K562 (cell line): ENCODE data around the gene WARS2. TPM values are rescaled to one million over a fixed set of nuclear protein-coding genes. Genes with fewer than 3 reads are reported as not detected.

Experiments
- ATAC-seq: fragments of 200-7000 bp; cut with Tn5 transposase; 3 replicates; pipeline ENCODE4 v1.9.1; 2020; ENCODE audit warnings: moderate library complexity
- BruUV-seq: library from RNA; stranded (reverse); fragments of 400-500 nt; replicated peaks from 2 replicates; lab custom pipeline; 2021; lab: Mats Ljungman, UMichigan
- CTCF ChIA-PET: fragments of 300-600 bp; formaldehyde crosslinking; extraction: SDS; loops from one replicate; lab custom pipeline; 2021; ENCODE audit warnings: low intra/inter-chr PET ratio; lab: Yijun Ruan, JAX
- POLR2A ChIA-PET: fragments of 300-600, 350-650 bp; sonication (Branson Sonifier 250); formaldehyde crosslinking; extraction: SDS; loops from one replicate; lab custom pipeline; 2021; ENCODE audit warnings: antibody characterized with exemption, inconsistent platforms; lab: Yijun Ruan, JAX
- DNase-seq, 4 experiments: peaks; one replicate each; pipeline versions ENCODE4 v3.0.0 to v3.0.0-alpha.2; 2011 to 2018; ENCODE audit warnings: low spot score in 3 of 4, mixed read lengths in 3 of 4; ENCODE audit errors: extremely low read depth in 1 of 4
- FAIRE-seq: peaks from 2 replicates; lab custom pipeline; 2011; peaks lifted over from hg19 to GRCh38; lab: Jason Lieb, UNC
- H2AFZ ChIP-seq: 2 replicates; pipeline ENCODE4 v1.6.0; 2011; ENCODE audit warnings: low read depth, low read length, control low read depth, inconsistent platforms
- H3K27ac ChIP-seq: fragments of 200-600 bp; 3 replicates; pipeline ENCODE4 v1.8.0; 2011; ENCODE audit warnings: low read depth, mild to moderate bottlenecking, control low read depth, inconsistent platforms, low read length, moderate library complexity, mixed read lengths; ENCODE audit errors: extremely low read depth
- H3K27me3 ChIP-seq, 2 experiments: fragments of 300-600 bp in 1 of 2; 2 replicates in 1 of 2; 3 replicates in 1 of 2; pipeline versions ENCODE4 v1.6.0 to v1.8.0; 2011; ENCODE audit warnings: inconsistent platforms in 2 of 2, low read length in 2 of 2, mild to moderate bottlenecking in 1 of 2, mixed read lengths in 1 of 2, moderate library complexity in 1 of 2; ENCODE audit not compliant: control insufficient read depth in 2 of 2, insufficient read depth in 2 of 2
- H3K36me3 ChIP-seq: fragments of 300-600 bp; 3 replicates; pipeline ENCODE4 v1.8.0; 2011; ENCODE audit warnings: mild to moderate bottlenecking, low read length, inconsistent platforms; ENCODE audit not compliant: control insufficient read depth, insufficient read depth
- H3K4me1 ChIP-seq, 2 experiments: fragments of 200-600 bp in 1 of 2; replicated peaks in 1 of 2; 2 replicates in 1 of 2; 3 replicates in 1 of 2; pipeline versions ENCODE4 v1.5.1 to v1.8.0; 2011; ENCODE audit warnings: inconsistent platforms in 2 of 2, low read length in 2 of 2, mild to moderate bottlenecking in 1 of 2, mixed read lengths in 1 of 2, moderate library complexity in 1 of 2; ENCODE audit not compliant: control insufficient read depth in 2 of 2, insufficient read depth in 2 of 2
- H3K4me2 ChIP-seq: 2 replicates; pipeline ENCODE4 v1.6.1; 2011; ENCODE audit warnings: low read length, control low read depth, inconsistent platforms, mixed read lengths; ENCODE audit not compliant: insufficient read depth
- H3K4me3 ChIP-seq: fragments of 200-600 bp; sonication (generic), shearing (Covaris generic); 2 replicates; pipeline ENCODE4 v1.5.1; 2016; ENCODE audit warnings: control low read depth, inconsistent platforms
- H3K79me2 ChIP-seq: fragments of 200-600 bp; 3 replicates; pipeline ENCODE4 v1.8.0; 2011; ENCODE audit warnings: low read length, inconsistent platforms; ENCODE audit not compliant: control insufficient read depth, insufficient read depth
- H3K9ac ChIP-seq, 2 experiments: 2 replicates each; pipeline versions ENCODE4 v1.6.0 to v1.6.1; 2011; ENCODE audit warnings: low read depth in 2 of 2, low read length in 2 of 2, control low read depth in 1 of 2, inconsistent platforms in 1 of 2, mild to moderate bottlenecking in 1 of 2, mixed read lengths in 1 of 2; ENCODE audit not compliant: insufficient read depth in 1 of 2
- H3K9me1 ChIP-seq: one replicate; pipeline ENCODE4 v1.6.0; 2011; ENCODE audit warnings: inconsistent platforms, mild to moderate bottlenecking, low read length, moderate library complexity; ENCODE audit not compliant: control insufficient read depth, insufficient read depth
- H3K9me3 ChIP-seq: replicated peaks from 2 replicates; pipeline ENCODE4 v1.5.1; 2011; ENCODE audit warnings: low read depth, low read length, inconsistent platforms; ENCODE audit not compliant: control insufficient read depth, insufficient read depth
- H4K20me1 ChIP-seq: replicated peaks from 2 replicates; pipeline ENCODE4 v1.6.1; 2011; ENCODE audit warnings: low read length, inconsistent platforms, mixed read lengths; ENCODE audit not compliant: control insufficient read depth, insufficient read depth
- CEBPG ChIP-seq, 3 experiments: fragments of 200-800 bp in 1 of 3; sonication (Bioruptor generic) in 1 of 3; sonication (generic) in 1 of 3; formaldehyde crosslinking in 1 of 3; IDR thresholded peaks in 2 of 3; conservative IDR thresholded peaks in 1 of 3; 2 replicates each; pipeline versions ENCODE4 v1.6.1 to v1.8.0; 2016 to 2022; ENCODE audit warnings: missing compliant biosample characterization in 2 of 3, missing genetic modification characterization in 2 of 3, mild to moderate bottlenecking in 1 of 3, missing genetic modification reagents in 1 of 3
- ETV6 ChIP-seq, 3 experiments: fragments of 150-350 bp in 1 of 3; sonication (generic) in 1 of 3; formaldehyde crosslinking in 1 of 3; IDR thresholded peaks; 2 replicates each; pipeline versions ENCODE4 v1.6.1 to v1.8.0; 2014 to 2022; ENCODE audit warnings: borderline replicate concordance in 2 of 3, low read depth in 2 of 3, antibody characterized with exemption in 1 of 3, low read length in 1 of 3, mild to moderate bottlenecking in 1 of 3, missing genetic modification reagents in 1 of 3
- FOXK2 ChIP-seq, 2 experiments: fragments of 450-650 bp; IDR thresholded peaks in 1 of 2; conservative IDR thresholded peaks in 1 of 2; 2 replicates each; pipeline ENCODE4 v1.6.1; 2016; ENCODE audit warnings: low read depth in 2 of 2, mild to moderate bottlenecking in 1 of 2
- HNRNPH1 ChIP-seq: fragments of 200-400 bp; formaldehyde crosslinking; optimal IDR thresholded peaks from 2 replicates; pipeline ENCODE3; 2017; ENCODE audit warnings: low read depth, mild to moderate bottlenecking, low read length, moderate library complexity
- KLF6 ChIP-seq: fragments of 250-450 bp; sonication (Bioruptor Pico); IDR thresholded peaks from 2 replicates; pipeline ENCODE4 v1.4.0; 2020; ENCODE audit warnings: mild to moderate bottlenecking, moderate library complexity, borderline replicate concordance
- MAFF ChIP-seq: IDR thresholded peaks from 2 replicates; pipeline ENCODE4 v1.6.1; 2012; ENCODE audit warnings: low read length, improper control_type of control experiment
- NCOA4 ChIP-seq: fragments of 450-650 bp; IDR thresholded peaks from 2 replicates; pipeline ENCODE4 v1.6.1; 2018; ENCODE audit warnings: mild to moderate bottlenecking; ENCODE audit not compliant: partially characterized antibody
- SRF ChIP-seq, 2 experiments: fragments of 250-450, 450-650 bp in 1 of 2; sonication (Bioruptor Pico) in 1 of 2; sonication (generic) in 1 of 2; formaldehyde crosslinking; IDR thresholded peaks; 2 replicates each; pipeline versions ENCODE4 v1.5.0 to v1.5.1; 2020 to 2022; ENCODE audit warnings: mild to moderate bottlenecking in 1 of 2, missing genetic modification reagents in 1 of 2
- ZKSCAN3 ChIP-seq: fragments of 250-450 bp; sonication (Bioruptor Pico); IDR thresholded peaks from 2 replicates; pipeline ENCODE4 v1.4.0; 2020
- ZNF584 ChIP-seq: fragments of 200-800 bp; sonication (Bioruptor generic); IDR thresholded peaks from 2 replicates; pipeline ENCODE4 v1.6.1; 2016; ENCODE audit warnings: low read depth, mild to moderate bottlenecking, missing genetic modification characterization, missing compliant biosample characterization
- WGBS: fragments of 100-300 bp; shearing (Covaris generic); methylation state at CpG from one replicate; pipeline ENCODE4 v1.1.6; 2016; ENCODE audit warnings: low coverage, mixed read lengths; ENCODE audit not compliant: insufficient coverage; ENCODE audit errors: missing lambda C conversion rate; 5-methylcytosine and 5-hydroxymethylcytosine counted together
- in situ Hi-C: fragments of 300-500 bp; cut with MboI; formaldehyde crosslinking; loops from 4 replicates; pipeline ENCODE4 v1.15.0; 2018; ENCODE audit warnings: inconsistent platforms, mixed read lengths
- intact Hi-C: fragments of 100-400 bp; cut with micrococcal nuclease; formaldehyde crosslinking; loops from 2 replicates; pipeline ENCODE4 v1.14.2; 2022
- polyA plus RNA-seq, 8 experiments: library from polyadenylated mRNA; depleted of rRNA in 4 of 8; stranded (reverse) in 5 of 8; unstranded in 3 of 8; fragments of >200 nt; fragmentation: Nextera tagmentation in 2 of 8; fragmentation: Illumina TruSeq in 1 of 8; extraction: Ambion mirVana in 2 of 8; extraction: Trizol in 1 of 8; gene quantifications; 2 replicates each; pipeline versions ENCODE4 v1.2.1 to v1.2.3, GENCODE V29; 2011 to 2014; ENCODE audit warnings: inconsistent platforms in 1 of 8, missing spikeins in 1 of 8
- total RNA-seq, 7 experiments: library from RNA; depleted of rRNA in 6 of 7; stranded (reverse); fragments of >200 nt in 6 of 7; fragmentation: Illumina TruSeq in 2 of 7; extraction: Trizol in 2 of 7; gene quantifications; 2 replicates each; pipeline versions ENCODE4 v1.2.1 to v1.2.3, GENCODE V29; 2011 to 2021; ENCODE audit warnings: low replicate concordance in 1 of 7
- TF ChIP-seq, protein P1 (sequence below), 2 experiments: IDR thresholded peaks in 1 of 2; conservative IDR thresholded peaks in 1 of 2; 2 replicates each; pipeline ENCODE4 v1.6.1; 2016; ENCODE audit warnings: low read depth in 2 of 2, mild to moderate bottlenecking in 1 of 2, missing compliant biosample characterization in 1 of 2, missing genetic modification characterization in 1 of 2, moderate library complexity in 1 of 2
- TF ChIP-seq, protein P2 (sequence below): fragments of 250-450 bp; sonication (Bioruptor Pico); IDR thresholded peaks from 2 replicates; pipeline ENCODE4 v1.8.0; 2022; ENCODE audit warnings: moderate library complexity, mild to moderate bottlenecking, inconsistent platforms
- TF ChIP-seq, protein P3 (sequence below): fragments of 150-350 bp; conservative IDR thresholded peaks from 2 replicates; pipeline ENCODE4 v1.6.1; 2014; ENCODE audit warnings: low read length

WARS2 gene
- total and polyA plus RNA-seq, 9 of the 15 experiments (the other 6 are each of a cell fraction or from before 2014, with no cell fraction given): 5.7 to 18.0 (median 16.9) TPM

GRCh38 chr1:119040489-119040888 lies 100.0 kb downstream of the WARS2 start (continued):
- no peak for TF ChIP-seq ETV6 (IDR thresholded peaks at IDR 0.05; ENCODE audit: borderline replicate concordance in 1 of 2, low read depth in 2 of 2, low read length in 1 of 2)
- no peak for TF ChIP-seq ETV6 (CRISPR knock-in tag; IDR thresholded peaks at IDR 0.05; ENCODE audit: borderline replicate concordance)
- TF ChIP-seq KLF6 (CRISPR knock-in tag): no peak
- no peak for TF ChIP-seq ZKSCAN3 (CRISPR knock-in tag)

- POLR2A ChIA-PET: no interaction called here
- TF ChIP-seq, protein P1, sequence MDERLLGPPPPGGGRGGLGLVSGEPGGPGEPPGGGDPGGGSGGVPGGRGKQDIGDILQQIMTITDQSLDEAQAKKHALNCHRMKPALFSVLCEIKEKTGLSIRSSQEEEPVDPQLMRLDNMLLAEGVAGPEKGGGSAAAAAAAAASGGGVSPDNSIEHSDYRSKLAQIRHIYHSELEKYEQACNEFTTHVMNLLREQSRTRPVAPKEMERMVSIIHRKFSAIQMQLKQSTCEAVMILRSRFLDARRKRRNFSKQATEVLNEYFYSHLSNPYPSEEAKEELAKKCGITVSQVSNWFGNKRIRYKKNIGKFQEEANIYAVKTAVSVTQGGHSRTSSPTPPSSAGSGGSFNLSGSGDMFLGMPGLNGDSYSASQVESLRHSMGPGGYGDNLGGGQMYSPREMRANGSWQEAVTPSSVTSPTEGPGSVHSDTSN (CRISPR knock-in tag; IDR thresholded peaks at IDR 0.05; ENCODE audit: low read depth): no peak
- TF ChIP-seq, protein P1 (tag; conservative IDR thresholded peaks at IDR 0.05; ENCODE audit: low read depth): no peak
- no peak for TF ChIP-seq SRF (CRISPR knock-in tag; IDR thresholded peaks at IDR 0.05)
- TF ChIP-seq, protein P2, sequence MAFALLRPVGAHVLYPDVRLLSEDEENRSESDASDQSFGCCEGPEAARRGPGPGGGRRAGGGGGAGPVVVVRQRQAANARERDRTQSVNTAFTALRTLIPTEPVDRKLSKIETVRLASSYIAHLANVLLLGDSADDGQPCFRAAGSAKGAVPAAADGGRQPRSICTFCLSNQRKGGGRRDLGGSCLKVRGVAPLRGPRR (CRISPR knock-in tag): no peak
- TF ChIP-seq HNRNPH1: no peak
- TF ChIP-seq MAFF: no peak
- no peak for TF ChIP-seq FOXK2 (conservative IDR thresholded peaks at IDR 0.05 in 1 of 2, IDR thresholded peaks at IDR 0.05 in 1 of 2; ENCODE audit: low read depth in 2 of 2)
- no peak for TF ChIP-seq NCOA4
- no peak for TF ChIP-seq ZNF584 (CRISPR knock-in tag)
- TF ChIP-seq, protein P3, sequence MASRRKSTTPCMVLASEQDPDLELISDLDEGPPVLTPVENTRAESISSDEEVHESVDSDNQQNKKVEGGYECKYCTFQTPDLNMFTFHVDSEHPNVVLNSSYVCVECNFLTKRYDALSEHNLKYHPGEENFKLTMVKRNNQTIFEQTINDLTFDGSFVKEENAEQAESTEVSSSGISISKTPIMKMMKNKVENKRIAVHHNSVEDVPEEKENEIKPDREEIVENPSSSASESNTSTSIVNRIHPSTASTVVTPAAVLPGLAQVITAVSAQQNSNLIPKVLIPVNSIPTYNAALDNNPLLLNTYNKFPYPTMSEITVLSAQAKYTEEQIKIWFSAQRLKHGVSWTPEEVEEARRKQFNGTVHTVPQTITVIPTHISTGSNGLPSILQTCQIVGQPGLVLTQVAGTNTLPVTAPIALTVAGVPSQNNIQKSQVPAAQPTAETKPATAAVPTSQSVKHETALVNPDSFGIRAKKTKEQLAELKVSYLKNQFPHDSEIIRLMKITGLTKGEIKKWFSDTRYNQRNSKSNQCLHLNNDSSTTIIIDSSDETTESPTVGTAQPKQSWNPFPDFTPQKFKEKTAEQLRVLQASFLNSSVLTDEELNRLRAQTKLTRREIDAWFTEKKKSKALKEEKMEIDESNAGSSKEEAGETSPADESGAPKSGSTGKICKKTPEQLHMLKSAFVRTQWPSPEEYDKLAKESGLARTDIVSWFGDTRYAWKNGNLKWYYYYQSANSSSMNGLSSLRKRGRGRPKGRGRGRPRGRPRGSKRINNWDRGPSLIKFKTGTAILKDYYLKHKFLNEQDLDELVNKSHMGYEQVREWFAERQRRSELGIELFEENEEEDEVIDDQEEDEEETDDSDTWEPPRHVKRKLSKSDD: no peak
- TF ChIP-seq CEBPG (CRISPR knock-in tag; IDR thresholded peaks at IDR 0.05): no peak
- no peak for TF ChIP-seq CEBPG (tag; conservative IDR thresholded peaks at IDR 0.05 in 1 of 2, IDR thresholded peaks at IDR 0.05 in 1 of 2)
Measured at GRCh38 chr1:119038363-119038762, 102.1 kb downstream of the WARS2 start.

More at GRCh38 chr1:119038363-119038762, 102.1 kb downstream of the WARS2 start:
- H4K20me1 ChIP-seq: no peaks in the 10 kb centered on the region
- no peak overlapping the region for H3K9ac ChIP-seq
- H3K9me1 ChIP-seq: no peaks in the 10 kb centered on the region
- H3K4me2 ChIP-seq: no peak overlapping the region
- in situ Hi-C loops (no loop called here), intact Hi-C loops (no loop called here)
- no peak for ATAC-seq
- BruUV-seq: no TSS peak
- H2AFZ ChIP-seq: no peak overlapping the region
- CTCF ChIA-PET: no interaction called here
- WGBS: 88% methylated on average over 2 of the region's 2 CpGs
- H3K27me3 ChIP-seq: no peaks in the 10 kb centered on the region
- no peaks in the 10 kb centered on the region for H3K9me3 ChIP-seq
- no peaks in the 10 kb centered on the region for H3K4me1 ChIP-seq
- H3K4me3 ChIP-seq: no peak overlapping the region
- DNase-seq: no peak
- H3K27ac ChIP-seq: no peak overlapping the region
- no peak for FAIRE-seq
- H3K36me3 ChIP-seq: no peaks in the 10 kb centered on the region
- H3K79me2 ChIP-seq: no peaks in the 10 kb centered on the region
